HL-60 (cell line): ENCODE data around the gene NALCN.

Experiments
- DNase-seq, 2 experiments: peaks; one replicate each; pipeline ENCODE4 v3.0.0-alpha.2; 2010 to 2020; ENCODE audit warnings: low read depth in 1 of 2, low spot score in 1 of 2
- H3K27ac ChIP-seq: fragments of 250-450 bp; sonication (Bioruptor Pico); replicated peaks from 2 replicates; pipeline ENCODE4 v1.5.1; 2020; ENCODE audit warnings: mild to moderate bottlenecking, moderate library complexity
- H3K27me3 ChIP-seq: fragments of 250-450 bp; sonication (Bioruptor Pico); 2 replicates; pipeline ENCODE4 v1.5.1; 2021; ENCODE audit warnings: mild to moderate bottlenecking, moderate library complexity; ENCODE audit not compliant: insufficient read depth, poor library complexity, severe bottlenecking
- H3K4me3 ChIP-seq: replicated peaks from 2 replicates; pipeline ENCODE4 v1.5.1; 2011; ENCODE audit warnings: mild to moderate bottlenecking, control low read depth, low read length; ENCODE audit not compliant: insufficient read depth
- GABPA ChIP-seq: IDR thresholded peaks from 2 replicates; pipeline ENCODE4 v1.6.1; 2012; ENCODE audit warnings: low read depth
- POLR2AphosphoS5 ChIP-seq: IDR thresholded peaks from 2 replicates; pipeline ENCODE4 v1.6.1; 2012; ENCODE audit warnings: low read depth
- SPI1 ChIP-seq: IDR thresholded peaks from 2 replicates; pipeline ENCODE4 v1.6.1; 2012; ENCODE audit warnings: low read depth, mild to moderate bottlenecking, borderline replicate concordance
- TF ChIP-seq, protein P1 (sequence below): IDR thresholded peaks from 2 replicates; pipeline ENCODE4 v1.6.1; 2012; ENCODE audit warnings: low read depth; ENCODE audit not compliant: insufficient replicate concordance
- TF ChIP-seq, protein P2 (sequence below): IDR thresholded peaks from one replicate; pipeline ENCODE4 v1.5.1; 2011; ENCODE audit warnings: low read length, control low read depth, inconsistent platforms; ENCODE audit not compliant: insufficient read depth

NALCN gene

DNA sequence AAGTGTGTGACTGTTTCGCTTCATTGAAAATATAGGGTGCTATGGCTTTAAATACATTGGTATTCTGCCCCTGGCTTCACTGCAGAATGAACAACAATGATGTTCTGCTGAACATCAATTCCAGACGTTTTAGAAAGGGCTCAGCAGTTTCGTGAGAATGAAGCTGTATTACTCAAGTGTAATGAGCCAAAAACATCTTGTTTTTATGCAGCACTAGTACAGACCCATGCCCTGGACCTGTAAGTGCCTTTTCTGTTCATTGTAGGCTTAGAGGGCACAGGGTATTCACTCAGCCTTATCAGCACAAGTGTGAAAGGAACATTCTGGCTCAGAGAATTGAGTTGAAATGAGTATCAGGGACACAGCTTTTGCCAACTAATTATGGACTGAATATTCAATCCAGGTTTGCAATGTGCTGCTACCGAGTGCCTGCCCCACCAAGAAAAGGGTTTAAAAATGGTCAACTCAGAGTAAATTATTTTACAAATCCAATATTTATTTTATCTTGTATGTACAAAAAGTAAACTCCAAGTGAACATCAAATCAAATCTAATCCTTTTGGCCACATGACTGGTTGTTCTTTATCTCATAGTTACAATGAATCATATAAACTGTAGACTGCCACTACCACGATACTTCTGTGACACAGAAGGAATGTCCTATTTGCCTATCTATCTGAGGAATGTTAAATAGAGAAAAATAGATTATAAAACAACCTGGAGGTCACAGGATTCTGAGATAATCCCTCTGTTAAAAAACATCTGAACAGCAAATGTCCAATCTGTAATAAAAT lies 362.8 kb downstream of the NALCN start:
- DNase-seq, result no peak
- TF ChIP-seq, protein P1, sequence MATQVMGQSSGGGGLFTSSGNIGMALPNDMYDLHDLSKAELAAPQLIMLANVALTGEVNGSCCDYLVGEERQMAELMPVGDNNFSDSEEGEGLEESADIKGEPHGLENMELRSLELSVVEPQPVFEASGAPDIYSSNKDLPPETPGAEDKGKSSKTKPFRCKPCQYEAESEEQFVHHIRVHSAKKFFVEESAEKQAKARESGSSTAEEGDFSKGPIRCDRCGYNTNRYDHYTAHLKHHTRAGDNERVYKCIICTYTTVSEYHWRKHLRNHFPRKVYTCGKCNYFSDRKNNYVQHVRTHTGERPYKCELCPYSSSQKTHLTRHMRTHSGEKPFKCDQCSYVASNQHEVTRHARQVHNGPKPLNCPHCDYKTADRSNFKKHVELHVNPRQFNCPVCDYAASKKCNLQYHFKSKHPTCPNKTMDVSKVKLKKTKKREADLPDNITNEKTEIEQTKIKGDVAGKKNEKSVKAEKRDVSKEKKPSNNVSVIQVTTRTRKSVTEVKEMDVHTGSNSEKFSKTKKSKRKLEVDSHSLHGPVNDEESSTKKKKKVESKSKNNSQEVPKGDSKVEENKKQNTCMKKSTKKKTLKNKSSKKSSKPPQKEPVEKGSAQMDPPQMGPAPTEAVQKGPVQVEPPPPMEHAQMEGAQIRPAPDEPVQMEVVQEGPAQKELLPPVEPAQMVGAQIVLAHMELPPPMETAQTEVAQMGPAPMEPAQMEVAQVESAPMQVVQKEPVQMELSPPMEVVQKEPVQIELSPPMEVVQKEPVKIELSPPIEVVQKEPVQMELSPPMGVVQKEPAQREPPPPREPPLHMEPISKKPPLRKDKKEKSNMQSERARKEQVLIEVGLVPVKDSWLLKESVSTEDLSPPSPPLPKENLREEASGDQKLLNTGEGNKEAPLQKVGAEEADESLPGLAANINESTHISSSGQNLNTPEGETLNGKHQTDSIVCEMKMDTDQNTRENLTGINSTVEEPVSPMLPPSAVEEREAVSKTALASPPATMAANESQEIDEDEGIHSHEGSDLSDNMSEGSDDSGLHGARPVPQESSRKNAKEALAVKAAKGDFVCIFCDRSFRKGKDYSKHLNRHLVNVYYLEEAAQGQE, result no peak
- TF ChIP-seq, protein P2, sequence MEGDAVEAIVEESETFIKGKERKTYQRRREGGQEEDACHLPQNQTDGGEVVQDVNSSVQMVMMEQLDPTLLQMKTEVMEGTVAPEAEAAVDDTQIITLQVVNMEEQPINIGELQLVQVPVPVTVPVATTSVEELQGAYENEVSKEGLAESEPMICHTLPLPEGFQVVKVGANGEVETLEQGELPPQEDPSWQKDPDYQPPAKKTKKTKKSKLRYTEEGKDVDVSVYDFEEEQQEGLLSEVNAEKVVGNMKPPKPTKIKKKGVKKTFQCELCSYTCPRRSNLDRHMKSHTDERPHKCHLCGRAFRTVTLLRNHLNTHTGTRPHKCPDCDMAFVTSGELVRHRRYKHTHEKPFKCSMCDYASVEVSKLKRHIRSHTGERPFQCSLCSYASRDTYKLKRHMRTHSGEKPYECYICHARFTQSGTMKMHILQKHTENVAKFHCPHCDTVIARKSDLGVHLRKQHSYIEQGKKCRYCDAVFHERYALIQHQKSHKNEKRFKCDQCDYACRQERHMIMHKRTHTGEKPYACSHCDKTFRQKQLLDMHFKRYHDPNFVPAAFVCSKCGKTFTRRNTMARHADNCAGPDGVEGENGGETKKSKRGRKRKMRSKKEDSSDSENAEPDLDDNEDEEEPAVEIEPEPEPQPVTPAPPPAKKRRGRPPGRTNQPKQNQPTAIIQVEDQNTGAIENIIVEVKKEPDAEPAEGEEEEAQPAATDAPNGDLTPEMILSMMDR, result no peak
- TF ChIP-seq SPI1 (no peak), GABPA (no peak), POLR2AphosphoS5 (no peak)
- no peaks in the 10 kb centered on the region for H3K27me3 ChIP-seq
- no peak overlapping the region for H3K27ac ChIP-seq
- no peak overlapping the region for H3K4me3 ChIP-seq

DNA sequence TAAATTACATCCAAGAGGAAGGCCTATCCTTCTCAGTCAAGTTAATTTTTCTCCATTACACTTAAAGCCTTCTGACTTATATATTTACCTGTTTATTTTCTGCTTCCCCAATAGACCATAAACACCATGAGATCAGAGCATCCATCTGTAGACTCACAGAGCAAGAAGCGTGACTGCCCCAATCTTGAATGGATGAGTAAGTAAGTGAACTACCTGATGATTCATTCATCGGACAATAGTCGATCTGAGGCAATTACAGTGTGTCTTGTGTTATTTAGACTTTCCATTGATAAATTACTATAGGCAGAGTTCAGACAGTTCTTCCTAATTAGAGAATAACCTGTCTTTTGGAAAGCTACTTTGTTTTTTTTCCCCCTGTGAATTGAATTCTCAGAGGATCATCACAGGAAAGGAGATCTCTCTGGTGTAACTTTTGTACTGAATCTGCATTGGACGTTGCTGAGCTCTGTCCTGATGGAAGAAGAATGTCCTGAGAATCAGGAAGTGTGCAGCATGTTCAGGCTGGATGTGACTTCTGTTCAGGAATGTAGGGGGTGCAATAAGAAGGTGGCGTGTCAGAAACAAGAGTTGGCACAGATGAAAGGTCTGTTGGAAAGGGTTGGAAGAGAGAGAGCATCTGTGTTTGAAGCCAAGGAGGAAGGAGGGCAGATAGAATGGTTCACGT lies 367.0 kb downstream of the NALCN start:
- no peak overlapping the region for H3K4me3 ChIP-seq
- H3K27me3 ChIP-seq, result no peaks in the 10 kb centered on the region
- no peak for DNase-seq
- TF ChIP-seq SPI1, result no peak
- TF ChIP-seq, protein P2, result no peak
- no peak for TF ChIP-seq GABPA
- H3K27ac ChIP-seq, result no peak overlapping the region

DNA sequence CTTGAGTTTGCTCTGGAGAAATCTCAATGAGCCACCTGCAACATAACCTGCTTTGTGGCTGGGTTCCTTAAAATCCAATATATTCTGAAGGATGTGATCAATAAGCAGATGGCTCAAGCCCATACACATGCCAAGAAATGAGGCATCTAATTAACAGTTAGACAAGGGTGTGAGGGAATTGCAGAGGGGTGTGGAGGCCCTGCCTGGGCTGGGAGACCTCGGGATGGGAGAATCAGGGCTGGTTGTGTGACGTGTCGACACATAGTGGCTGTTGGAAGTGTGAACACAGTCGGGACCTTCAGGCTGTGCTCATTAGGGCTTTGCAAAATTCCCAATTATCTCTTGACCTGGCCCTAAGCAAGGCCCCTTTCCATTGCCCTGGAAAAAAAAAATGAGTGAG lies 379.8 kb downstream of the NALCN start:
- peaks cover 2% of the 10 kb centered on the region for H3K27me3 ChIP-seq
- no peak for DNase-seq

More for the DNA sequence above, 379.8 kb downstream of the NALCN start:
- TF ChIP-seq, protein P1, result no peak
- TF ChIP-seq, protein P2, result no peak
- TF ChIP-seq SPI1 (no peak), POLR2AphosphoS5 (no peak), GABPA (no peak)
- no peak overlapping the region for H3K27ac ChIP-seq
- no peak overlapping the region for H3K4me3 ChIP-seq
